ENCODE data around the gene PRSS36. TPM values are rescaled to one million over a fixed set of nuclear protein-coding genes. Genes with fewer than 3 reads are reported as not detected.
"Not testable (repeated sequence)": the region's sequence is repeated elsewhere in the genome, so short reads cannot be mapped to it uniquely, and the experiment has no call there.

PRSS36 gene
- total and polyA plus RNA-seq, 2 donors = 2.0 to 2.6 TPM

DNA sequence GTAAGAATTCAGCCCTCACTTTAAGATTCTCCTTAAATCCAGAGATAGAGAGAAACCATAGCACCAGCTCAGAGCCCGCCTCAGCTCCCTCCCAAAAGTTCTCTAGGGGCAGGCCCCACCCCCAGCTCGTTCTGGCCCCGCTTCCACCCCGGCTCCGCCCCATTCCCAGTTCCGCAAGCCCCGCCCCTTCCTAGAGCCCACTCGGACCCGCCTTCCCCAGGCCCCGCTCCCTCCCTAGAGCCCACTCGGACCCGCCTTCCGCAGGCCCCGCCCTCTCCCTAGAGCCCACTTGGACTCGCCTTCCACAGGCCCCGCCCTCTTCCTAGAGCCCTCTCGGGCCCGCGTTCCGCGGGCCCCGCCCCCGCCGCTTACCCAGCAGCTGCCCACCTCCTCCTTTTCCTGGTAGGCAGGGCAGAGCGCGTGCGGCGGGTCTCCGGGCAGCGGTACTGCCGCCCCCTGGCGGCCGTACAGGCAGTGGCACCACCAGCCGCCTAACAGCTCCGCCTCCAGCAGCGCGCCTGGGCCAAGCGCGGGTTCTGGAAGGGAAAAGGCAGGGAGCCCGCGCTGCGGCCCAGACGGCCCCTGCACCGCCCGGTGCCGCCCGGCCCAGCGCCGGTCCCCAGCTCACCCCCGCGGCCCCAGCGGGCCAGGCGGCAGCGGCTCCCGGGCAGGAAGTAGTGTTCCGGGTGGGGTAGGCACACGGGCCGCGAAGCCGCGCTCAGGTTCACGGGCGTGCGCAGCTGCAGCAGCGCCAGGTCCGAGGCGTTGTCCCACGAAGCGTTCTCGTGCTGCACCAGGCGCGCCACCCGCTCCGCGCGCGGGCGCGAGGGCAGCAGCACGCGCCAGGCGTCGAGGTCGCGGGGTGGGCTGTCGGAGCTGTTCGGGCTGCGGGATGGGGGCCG lies 7.5 kb downstream of the PRSS36 start:
- no peaks in the 10 kb centered on the region for H3K36me3 ChIP-seq (ENCODE audit: insufficient read depth)
- peak overlapping the region; percentile 41 for H3K4me3 ChIP-seq (ENCODE audit: low read depth, low read length)
- peak overlapping the region; percentile 75 for H3K27ac ChIP-seq (ENCODE audit: low read depth)
- 3% methylated on average over 89 of the region's 89 CpGs for WGBS
- peak; percentile 97 for DNase-seq (ENCODE audit: extremely low spot score)
- H3K4me1 ChIP-seq (ENCODE audit: insufficient read depth) = peaks cover 2% of the 10 kb centered on the region

DNA sequence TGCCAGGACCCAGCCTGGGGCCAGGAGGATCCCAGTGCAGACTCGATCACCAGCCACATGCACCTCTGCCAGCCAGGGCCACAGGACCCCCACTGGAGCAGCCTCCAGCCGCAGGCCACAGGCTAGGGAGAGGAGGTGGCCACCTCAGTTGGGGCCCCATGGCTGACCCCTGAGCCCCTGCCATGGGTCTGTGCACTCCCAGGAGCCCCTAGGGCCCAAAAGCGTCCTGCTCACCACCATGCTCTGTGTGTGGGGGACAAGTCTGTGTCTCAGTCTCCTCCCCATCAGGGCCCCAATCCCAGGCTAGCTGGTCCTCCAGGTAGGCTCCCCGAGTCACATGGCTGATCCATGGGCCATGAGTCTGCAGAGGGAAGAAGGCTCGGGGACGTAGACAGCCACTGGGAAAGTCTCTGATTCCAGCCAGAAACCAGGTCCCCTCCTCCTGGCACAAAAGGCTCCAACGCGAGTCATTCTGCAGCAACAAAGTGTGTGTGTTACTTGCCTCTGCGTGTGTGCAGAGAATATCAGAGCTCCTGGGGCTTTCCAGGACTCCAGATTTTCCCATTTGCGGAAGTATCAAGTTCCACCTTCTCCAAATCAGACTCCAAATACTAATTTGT lies 8.3 kb downstream of the PRSS36 start:
- H3K36me3 ChIP-seq (ENCODE audit: insufficient read depth) = no peaks in the 10 kb centered on the region
- peaks cover 2% of the 10 kb centered on the region for H3K4me1 ChIP-seq (ENCODE audit: insufficient read depth)
- WGBS = 23% methylated on average over 10 of the region's 10 CpGs
- no peak overlapping the region for H3K4me3 ChIP-seq (ENCODE audit: low read depth, low read length)
- no peak for DNase-seq (ENCODE audit: extremely low spot score)
- peak overlapping the region; percentile 75 for H3K27ac ChIP-seq (ENCODE audit: low read depth)

DNA sequence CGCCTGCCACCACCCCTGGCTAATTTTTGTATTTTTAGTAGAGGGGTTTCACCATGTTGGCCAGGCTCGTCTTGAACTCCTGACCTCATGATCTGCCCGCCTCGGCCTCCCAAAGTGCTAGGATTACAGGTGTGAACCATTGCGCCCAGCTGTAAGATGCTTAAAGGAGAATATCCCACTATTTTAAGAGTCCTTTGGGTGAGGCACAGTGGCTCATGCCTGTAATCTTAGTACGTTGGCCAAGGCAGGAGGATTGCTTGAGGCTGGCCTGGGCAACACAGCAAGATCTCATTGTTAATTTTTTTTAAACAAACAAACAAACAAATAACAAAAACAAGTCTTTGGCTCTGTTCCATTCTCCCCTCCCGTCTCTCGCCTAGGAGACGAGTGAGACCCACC lies 8.8 kb downstream of the PRSS36 start:
- not testable (repeated sequence) for H3K36me3 ChIP-seq (ENCODE audit: insufficient read depth); DNase-seq (ENCODE audit: extremely low spot score); H3K4me1 ChIP-seq (ENCODE audit: insufficient read depth); H3K4me3 ChIP-seq (ENCODE audit: low read depth, low read length)
- WGBS = 87% methylated on average over 9 of the region's 9 CpGs
- H3K27ac ChIP-seq (ENCODE audit: low read depth) = peak overlapping the region; percentile 75

DNA sequence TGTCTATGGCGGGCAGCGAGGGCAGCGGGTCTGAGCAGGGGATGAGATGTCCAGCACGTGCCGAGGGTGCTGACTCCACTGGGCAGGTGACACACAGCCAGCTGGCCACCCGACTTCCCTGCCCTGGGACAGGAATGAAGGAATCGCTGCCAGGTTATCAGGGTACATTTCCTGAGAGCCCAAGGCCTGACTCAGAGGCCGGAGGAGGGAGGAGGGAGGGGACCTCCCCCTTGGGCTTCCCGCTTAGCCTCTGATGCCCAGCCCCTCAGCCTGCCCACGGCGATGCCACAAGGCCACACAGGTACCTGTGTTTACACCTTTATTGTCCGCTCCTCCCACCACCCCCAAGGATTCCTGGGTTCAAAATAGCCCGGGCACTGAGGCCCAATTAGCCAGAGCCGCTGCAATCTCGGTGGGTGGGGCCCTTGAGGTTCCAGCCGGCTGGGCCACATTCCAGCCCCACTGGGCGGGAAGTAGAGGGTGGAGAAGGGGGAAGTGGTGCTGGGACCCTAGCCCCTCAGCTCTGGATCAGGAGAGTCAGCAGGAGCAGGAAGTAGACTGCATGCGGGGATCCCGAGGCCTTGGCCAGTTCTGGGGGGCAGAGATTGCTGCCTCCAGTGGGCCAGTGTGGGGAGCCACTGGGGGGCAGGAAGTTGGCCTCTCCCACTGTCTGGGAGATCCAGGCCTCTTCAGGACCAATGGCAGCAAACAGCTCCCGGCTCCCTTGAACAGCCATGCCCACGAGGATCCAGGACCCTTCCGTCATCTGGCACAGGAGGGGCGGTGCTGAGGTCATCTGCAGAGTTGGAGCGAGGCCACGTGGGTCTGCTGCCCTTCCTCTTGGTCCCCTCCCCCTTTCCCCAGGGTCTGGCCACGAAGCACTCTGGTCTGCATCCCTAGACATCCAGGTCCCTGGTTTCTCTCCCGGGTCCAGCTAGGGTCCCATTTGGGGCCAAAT lies 11.0 kb downstream of the PRSS36 start:
- WGBS = 45% methylated on average over 27 of the region's 27 CpGs
- H3K4me1 ChIP-seq (ENCODE audit: insufficient read depth) = peaks cover 2% of the 10 kb centered on the region
- peak overlapping the region; percentile 61 for H3K27ac ChIP-seq (ENCODE audit: low read depth)
- DNase-seq (ENCODE audit: extremely low spot score) = peak; percentile 67
- no peak overlapping the region for H3K4me3 ChIP-seq (ENCODE audit: low read depth, low read length)
- no peaks in the 10 kb centered on the region for H3K36me3 ChIP-seq (ENCODE audit: insufficient read depth)

DNA sequence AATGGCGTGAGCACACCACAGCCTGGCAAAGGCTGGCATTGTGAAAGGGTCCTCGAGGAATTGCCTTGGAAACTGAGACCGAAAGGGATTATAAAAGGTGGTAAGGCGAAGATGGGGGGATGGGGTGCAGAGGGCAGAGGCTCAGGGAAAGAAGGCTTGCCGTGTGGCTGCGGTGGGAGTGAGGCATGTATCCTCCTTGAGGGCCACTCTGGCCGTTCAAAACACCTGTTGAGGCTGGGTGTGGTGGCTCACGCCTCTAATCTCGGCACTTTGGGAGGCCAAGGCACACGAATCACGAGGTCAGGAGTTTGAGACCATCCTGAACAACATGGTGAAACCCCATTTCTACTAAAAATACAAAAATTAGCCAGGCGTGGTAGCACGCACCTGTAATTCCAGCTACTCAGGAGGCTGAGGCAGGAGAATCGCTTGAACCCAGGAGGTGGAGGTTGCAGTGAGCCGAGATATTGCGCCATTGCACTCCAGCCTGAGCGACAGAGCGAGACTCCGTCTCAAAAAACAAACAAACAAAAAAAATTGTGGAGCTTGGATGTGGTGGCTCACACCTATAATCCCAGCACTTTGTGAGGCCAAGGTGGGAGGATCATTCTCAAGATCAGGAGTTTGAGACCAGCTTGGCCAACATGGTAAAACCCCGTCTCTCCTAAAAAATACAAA lies 12.9 kb downstream of the PRSS36 start:
- not testable (repeated sequence) for H3K27ac ChIP-seq (ENCODE audit: low read depth); DNase-seq (ENCODE audit: extremely low spot score); H3K4me1 ChIP-seq (ENCODE audit: insufficient read depth); H3K4me3 ChIP-seq (ENCODE audit: low read depth, low read length); H3K36me3 ChIP-seq (ENCODE audit: insufficient read depth)
- WGBS = 90% methylated on average over 20 of the region's 20 CpGs

DNA sequence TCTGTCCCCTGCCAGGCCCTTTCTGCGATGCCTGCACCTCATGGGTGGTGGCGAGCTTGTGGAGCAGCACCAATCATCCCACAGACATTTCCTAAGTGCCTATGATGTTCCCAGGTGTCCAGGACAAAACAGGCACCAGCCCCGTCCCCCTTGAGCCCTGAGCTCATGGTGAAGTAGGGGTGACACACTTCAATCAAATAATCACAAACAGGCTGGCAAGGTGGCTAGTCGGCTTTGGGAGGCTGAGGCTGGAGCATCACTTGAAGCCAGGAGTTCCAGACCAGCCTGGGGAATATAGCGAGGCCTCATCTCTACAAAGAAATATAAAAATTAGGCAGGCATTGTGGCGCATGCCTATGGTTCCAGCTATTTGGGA lies 13.6 kb downstream of the PRSS36 start:
- Histone ChIP-seq H3K36me3 (ENCODE audit: insufficient read depth) (no peaks in the 10 kb centered on the region), H3K4me3 (ENCODE audit: low read depth, low read length) (no peak overlapping the region), H3K4me1 (ENCODE audit: insufficient read depth) (no peaks in the 10 kb centered on the region), H3K27ac (ENCODE audit: low read depth) (no peak overlapping the region)
- no peak for DNase-seq (ENCODE audit: extremely low spot score)
- WGBS = 84% methylated on average over 6 of the region's 6 CpGs

DNA sequence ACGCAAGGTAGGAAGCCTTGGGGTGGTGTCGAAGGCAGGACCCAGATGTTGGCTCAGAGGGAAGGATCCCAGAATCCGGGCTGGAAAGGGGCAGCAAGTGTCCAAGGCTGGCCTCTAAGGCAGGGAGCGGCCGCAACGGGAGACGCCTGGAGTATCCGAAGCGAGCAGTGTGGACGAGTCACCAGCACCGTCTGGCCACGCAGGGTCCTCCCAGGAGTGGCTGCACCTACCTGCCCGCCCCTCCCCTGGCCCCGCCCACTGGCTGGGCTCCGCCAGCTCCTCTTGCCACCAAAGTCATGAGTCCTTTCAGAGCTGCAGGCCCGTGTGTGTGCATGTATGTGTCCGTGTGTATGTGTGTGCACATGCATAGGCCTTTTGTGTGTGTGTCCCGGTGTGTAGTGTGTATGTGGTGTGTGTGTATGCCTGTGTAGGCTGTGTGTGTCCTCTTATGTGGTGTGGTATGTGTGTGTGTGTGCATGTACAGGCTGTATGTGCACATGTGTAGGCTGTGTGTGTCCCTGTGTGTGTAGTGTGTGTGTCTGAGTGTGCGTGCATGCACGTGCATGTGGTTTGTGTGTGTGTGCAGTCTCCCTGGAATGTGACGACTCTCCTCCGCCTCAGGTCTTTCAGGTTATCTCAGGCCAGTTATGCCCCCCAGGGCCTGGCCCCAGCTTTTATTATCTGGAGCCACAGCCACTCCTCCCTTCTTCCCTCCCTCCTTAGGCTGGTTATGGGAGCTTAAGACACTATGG lies 14.2 kb downstream of the PRSS36 start, which contains the start of gene PRSS8:
PRSS8 (minus strand) TSS at position 193 of the 752 bp plus-strand sequence. CDS start 229 bp downstream, outside the sequence.
- no peaks in the 10 kb centered on the region for H3K36me3 ChIP-seq (ENCODE audit: insufficient read depth)
- H3K4me3 ChIP-seq (ENCODE audit: low read depth, low read length) = no peak within 1 kb of the TSS
- 44% methylated on average over 22 of the region's 22 CpGs for WGBS
- no peak within 1 kb of the TSS for H3K27ac ChIP-seq (ENCODE audit: low read depth)
- H3K4me1 ChIP-seq (ENCODE audit: insufficient read depth) = no peaks in the 10 kb centered on the region
- no peak for DNase-seq (ENCODE audit: extremely low spot score)

DNA sequence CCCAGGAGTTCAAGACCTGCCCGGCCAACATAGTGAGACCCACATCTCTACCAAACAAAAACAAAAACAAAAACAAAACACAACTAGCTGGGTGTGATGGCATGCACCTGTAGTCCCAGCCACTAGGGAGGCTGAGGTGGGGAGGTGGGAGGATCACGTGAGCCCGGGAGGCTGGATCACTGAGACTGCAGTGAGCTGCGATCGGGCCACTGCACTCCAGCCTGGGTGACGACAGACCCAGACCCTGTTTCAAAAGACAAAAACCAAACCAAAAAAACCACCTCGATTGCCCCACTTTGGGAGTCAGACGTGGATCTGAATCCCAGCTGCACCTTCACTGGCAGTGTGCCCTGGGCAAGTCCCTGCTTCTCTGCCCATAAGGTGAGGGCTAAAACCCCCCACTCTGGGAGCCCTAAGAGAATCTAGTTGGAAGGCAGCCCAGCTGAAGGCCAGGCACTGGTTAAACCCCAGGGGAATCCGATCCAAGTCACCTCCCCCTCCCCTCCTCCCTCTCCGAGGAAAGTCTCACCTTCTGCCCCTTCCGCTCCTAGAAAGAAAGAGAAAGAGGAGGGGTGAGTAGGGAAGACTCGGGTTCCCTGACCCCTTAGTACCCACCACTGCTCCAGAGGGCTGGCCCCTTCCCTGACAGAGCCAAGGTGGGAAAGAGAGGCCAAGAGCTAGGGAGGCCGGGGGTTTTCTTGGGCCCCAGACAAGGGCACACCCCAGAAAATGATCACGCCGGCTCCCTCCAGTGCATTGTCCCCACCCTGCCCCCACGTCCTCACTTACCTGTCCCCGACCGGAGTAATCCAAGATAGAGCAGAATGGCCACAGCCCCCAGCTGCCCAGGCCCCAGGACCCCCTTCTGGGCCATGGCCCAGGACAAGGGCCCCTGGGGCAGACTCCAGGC lies 15.0 kb downstream of the PRSS36 start:
- no peak for DNase-seq (ENCODE audit: extremely low spot score)
- Histone ChIP-seq H3K27ac (ENCODE audit: low read depth) (no peak overlapping the region), H3K4me1 (ENCODE audit: insufficient read depth) (no peaks in the 10 kb centered on the region), H3K36me3 (ENCODE audit: insufficient read depth) (no peaks in the 10 kb centered on the region), H3K4me3 (ENCODE audit: low read depth, low read length) (no peak overlapping the region)
- WGBS = 16% methylated on average over 18 of the region's 18 CpGs

DNA sequence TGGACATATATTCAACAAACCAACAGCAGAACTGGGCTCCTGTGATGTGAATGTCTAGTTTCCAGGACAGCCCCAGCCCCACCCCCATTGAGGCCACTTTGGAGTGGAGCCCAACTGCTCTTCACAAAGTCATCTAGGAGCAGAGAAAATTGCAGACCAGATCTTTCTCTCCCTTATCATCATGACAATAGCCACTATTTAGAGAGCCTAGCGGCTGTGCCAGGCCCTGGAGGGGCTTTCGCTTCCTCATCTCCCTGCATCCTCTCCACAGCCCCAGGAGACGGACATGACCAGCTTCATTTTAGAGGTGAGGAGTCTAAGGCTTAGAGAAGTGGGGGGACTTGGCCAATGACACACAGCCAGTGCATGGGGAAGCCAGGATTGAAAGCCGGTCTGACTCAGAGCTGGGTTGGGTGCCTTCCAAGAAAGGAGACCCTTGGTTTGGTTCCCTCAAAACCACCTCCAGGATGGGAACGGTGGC lies 15.7 kb downstream of the PRSS36 start:
- 27% methylated on average over 5 of the region's 5 CpGs for WGBS
- DNase-seq (ENCODE audit: extremely low spot score) = no peak
- Histone ChIP-seq H3K27ac (ENCODE audit: low read depth) (no peak overlapping the region), H3K4me1 (ENCODE audit: insufficient read depth) (no peaks in the 10 kb centered on the region), H3K36me3 (ENCODE audit: insufficient read depth) (no peaks in the 10 kb centered on the region), H3K4me3 (ENCODE audit: low read depth, low read length) (no peak overlapping the region)

DNA sequence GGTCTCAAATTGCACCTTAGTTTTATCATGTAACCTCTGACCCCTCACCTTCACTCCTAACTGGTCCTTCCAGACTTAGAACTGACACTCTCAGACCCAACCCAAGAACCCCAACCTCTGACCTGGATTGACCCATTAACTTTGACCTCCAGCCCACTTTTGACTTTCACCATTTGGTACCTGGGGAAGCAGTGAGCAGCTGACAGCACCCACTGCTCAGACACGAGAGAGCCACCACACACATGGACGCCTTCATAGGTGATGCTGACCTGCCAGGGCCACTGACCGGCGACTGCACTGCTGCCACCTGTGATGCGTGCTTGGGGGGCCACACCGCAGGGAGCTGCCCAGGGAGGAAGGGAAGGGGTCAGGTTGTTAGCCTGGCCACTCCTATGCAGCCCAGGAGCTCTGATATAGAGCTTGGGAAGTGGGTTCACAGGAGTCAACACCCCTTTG lies 16.8 kb downstream of the PRSS36 start:
- no peaks in the 10 kb centered on the region for H3K4me1 ChIP-seq (ENCODE audit: insufficient read depth)
- no peak overlapping the region for H3K4me3 ChIP-seq (ENCODE audit: low read depth, low read length)
- H3K36me3 ChIP-seq (ENCODE audit: insufficient read depth) = no peaks in the 10 kb centered on the region
- no peak for DNase-seq (ENCODE audit: extremely low spot score)
- no peak overlapping the region for H3K27ac ChIP-seq (ENCODE audit: low read depth)
- WGBS = 88% methylated on average over 6 of the region's 6 CpGs

DNA sequence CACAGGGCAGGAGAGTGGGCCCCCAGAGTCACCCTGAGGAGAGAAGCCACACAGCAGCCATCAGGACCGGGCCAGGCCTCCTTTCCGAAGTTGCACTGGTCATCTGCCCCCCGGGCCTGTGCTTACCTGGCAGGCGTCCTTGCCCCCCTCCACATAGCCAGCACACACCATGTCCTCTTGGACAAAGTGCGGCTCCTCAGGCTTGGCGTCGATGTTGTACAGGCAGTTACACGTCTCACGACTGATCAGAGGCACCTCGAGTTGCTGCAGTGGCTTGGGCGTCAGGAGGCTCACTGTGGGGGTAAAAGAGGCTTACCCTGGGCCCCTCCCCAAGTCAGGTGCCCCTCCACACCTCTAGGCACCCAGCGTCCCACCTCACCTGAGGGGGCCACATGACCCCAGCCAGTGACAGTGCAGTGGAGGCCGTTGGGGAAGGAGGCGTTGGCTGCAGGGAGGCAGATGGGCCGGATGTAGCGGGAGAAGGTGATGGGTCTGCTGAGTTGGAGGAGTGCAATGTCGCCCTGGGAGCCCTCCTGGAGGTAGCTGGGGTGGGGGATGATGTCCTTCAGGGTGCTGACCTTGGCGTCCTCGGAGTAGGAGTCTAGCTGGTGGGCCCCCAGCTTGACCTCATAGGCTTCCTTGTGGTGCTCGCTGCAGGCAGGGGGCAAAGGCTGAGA lies 17.4 kb downstream of the PRSS36 start:
- no peak overlapping the region for H3K4me3 ChIP-seq (ENCODE audit: low read depth, low read length)
- H3K36me3 ChIP-seq (ENCODE audit: insufficient read depth) = no peaks in the 10 kb centered on the region
- no peak for DNase-seq (ENCODE audit: extremely low spot score)

More for the DNA sequence above, 17.4 kb downstream of the PRSS36 start:
- Histone ChIP-seq H3K4me1 (ENCODE audit: insufficient read depth) (no peaks in the 10 kb centered on the region), H3K27ac (ENCODE audit: low read depth) (no peak overlapping the region)
- WGBS = 85% methylated on average over 20 of the region's 20 CpGs
